Keratinocyte (primary cell): ENCODE data around the gene RRAGA. TPM values are rescaled to one million over a fixed set of nuclear protein-coding genes. Genes with fewer than 3 reads are reported as not detected.

Experiments
- DNase-seq: peaks from one replicate; pipeline ENCODE4 v3.0.0-alpha.2; 2011; ENCODE audit warnings: low read depth, missing footprints, low spot score
- FAIRE-seq: peaks from 2 replicates; lab custom pipeline; 2011; peaks lifted over from hg19 to GRCh38; lab: Jason Lieb, UNC
- H2AFZ ChIP-seq: 2 replicates; pipeline ENCODE4 v1.6.0; 2012; ENCODE audit warnings: low read length, control low read depth, inconsistent platforms; ENCODE audit not compliant: control insufficient read depth
- H3K27ac ChIP-seq: 2 replicates; pipeline ENCODE4 v1.5.1; 2011; ENCODE audit warnings: low read length; ENCODE audit not compliant: control insufficient read depth, insufficient read depth
- H3K27me3 ChIP-seq: 3 replicates; pipeline ENCODE4 v1.6.0; 2011; ENCODE audit warnings: low read length; ENCODE audit not compliant: control insufficient read depth, insufficient read depth; ENCODE audit errors: extremely low read depth
- H3K36me3 ChIP-seq, 2 experiments: 2 replicates in 1 of 2; 3 replicates in 1 of 2; pipeline ENCODE4 v1.5.1; 2011; ENCODE audit warnings: low read length in 2 of 2, mild to moderate bottlenecking in 1 of 2; ENCODE audit not compliant: control insufficient read depth in 2 of 2, insufficient read depth in 2 of 2; ENCODE audit errors: extremely low read depth in 1 of 2
- H3K4me1 ChIP-seq: 3 replicates; pipeline ENCODE4 v1.5.1; 2011; ENCODE audit warnings: low read length; ENCODE audit not compliant: control insufficient read depth, insufficient read depth; ENCODE audit errors: extremely low read depth
- H3K4me2 ChIP-seq: 3 replicates; pipeline ENCODE4 v1.6.0; 2011; ENCODE audit warnings: low read depth, low read length; ENCODE audit not compliant: control insufficient read depth, insufficient read depth; ENCODE audit errors: extremely low read depth
- H3K4me3 ChIP-seq, 3 experiments: fragments of 200-600 bp in 1 of 3; sonication (generic) in 1 of 3; 2 replicates in 2 of 3; 3 replicates in 1 of 3; pipeline ENCODE4 v1.5.1; 2011 to 2016; ENCODE audit warnings: low read length in 3 of 3, mild to moderate bottlenecking in 3 of 3, control low read depth in 2 of 3, inconsistent platforms in 1 of 3, low read depth in 1 of 3, mixed read lengths in 1 of 3, mixed run types in 1 of 3, moderate library complexity in 1 of 3; ENCODE audit not compliant: control insufficient read depth in 2 of 3, insufficient read depth in 2 of 3; ENCODE audit errors: extremely low read depth in 1 of 3
- H3K79me2 ChIP-seq: 2 replicates; pipeline ENCODE4 v1.6.0; 2012; ENCODE audit warnings: low read length; ENCODE audit not compliant: control insufficient read depth, insufficient read depth
- H3K9ac ChIP-seq: 3 replicates; pipeline ENCODE4 v1.6.0; 2011; ENCODE audit warnings: low read length; ENCODE audit not compliant: control insufficient read depth, insufficient read depth; ENCODE audit errors: extremely low read depth
- H3K9me1 ChIP-seq: 3 replicates; pipeline ENCODE4 v1.6.0; 2011; ENCODE audit warnings: low read length; ENCODE audit not compliant: control insufficient read depth, insufficient read depth; ENCODE audit errors: extremely low read depth
- H3K9me3 ChIP-seq: 2 replicates; pipeline ENCODE4 v1.5.1; 2012; ENCODE audit warnings: low read depth, low read length; ENCODE audit not compliant: control insufficient read depth
- H4K20me1 ChIP-seq: 3 replicates; pipeline ENCODE4 v1.6.0; 2011; ENCODE audit warnings: low read length; ENCODE audit not compliant: control insufficient read depth, insufficient read depth; ENCODE audit errors: extremely low read depth
- EZH2 ChIP-seq: IDR thresholded peaks from one replicate; pipeline ENCODE4 v1.6.1; 2012; ENCODE audit warnings: inconsistent platforms, mild to moderate bottlenecking, low read length, moderate library complexity
- dilution Hi-C: fragments of 300-500 bp; cut with MboI; formaldehyde crosslinking; loops from one replicate; pipeline ENCODE4 v1.7.0; 2020; ENCODE audit warnings: low sequenced_read_pairs; ENCODE audit not compliant: extremely low pct_ligation_motif_present
- polyA plus RNA-seq, 5 experiments: library from polyadenylated mRNA; depleted of rRNA in 3 of 5; stranded (reverse) in 3 of 5; stranded (forward) in 1 of 5; unstranded in 1 of 5; fragments of >200 nt; gene quantifications; 1 replicate in 1 of 5; 2 replicates in 3 of 5; 3 replicates in 1 of 5; pipeline versions ENCODE4 v1.2.1 to v1.2.3, GENCODE V29; 2011 to 2012; ENCODE audit warnings: missing spikeins in 2 of 5, low read depth in 1 of 5, low replicate concordance in 1 of 5
- TF ChIP-seq, protein P1 (sequence below), 3 experiments: IDR thresholded peaks in 1 of 3; conservative IDR thresholded peaks in 1 of 3; optimal IDR thresholded peaks in 1 of 3; 2 replicates in 2 of 3; 3 replicates in 1 of 3; pipeline versions ENCODE3 to v1.5.1; 2011; ENCODE audit warnings: low read length in 3 of 3, mild to moderate bottlenecking in 3 of 3, moderate library complexity in 2 of 3, control low read depth in 1 of 3, inconsistent platforms in 1 of 3; ENCODE audit not compliant: insufficient read depth in 2 of 3; ENCODE audit errors: extremely low read depth in 1 of 3

Gene RRAGA
- polyA plus RNA-seq, 1 donor (not counting 4 experiments of a cell fraction or from before 2014, with no cell fraction given) = 137 TPM

- dilution Hi-C loops = no loop called here
- no peak for TF ChIP-seq EZH2
- TF ChIP-seq, protein P1, sequence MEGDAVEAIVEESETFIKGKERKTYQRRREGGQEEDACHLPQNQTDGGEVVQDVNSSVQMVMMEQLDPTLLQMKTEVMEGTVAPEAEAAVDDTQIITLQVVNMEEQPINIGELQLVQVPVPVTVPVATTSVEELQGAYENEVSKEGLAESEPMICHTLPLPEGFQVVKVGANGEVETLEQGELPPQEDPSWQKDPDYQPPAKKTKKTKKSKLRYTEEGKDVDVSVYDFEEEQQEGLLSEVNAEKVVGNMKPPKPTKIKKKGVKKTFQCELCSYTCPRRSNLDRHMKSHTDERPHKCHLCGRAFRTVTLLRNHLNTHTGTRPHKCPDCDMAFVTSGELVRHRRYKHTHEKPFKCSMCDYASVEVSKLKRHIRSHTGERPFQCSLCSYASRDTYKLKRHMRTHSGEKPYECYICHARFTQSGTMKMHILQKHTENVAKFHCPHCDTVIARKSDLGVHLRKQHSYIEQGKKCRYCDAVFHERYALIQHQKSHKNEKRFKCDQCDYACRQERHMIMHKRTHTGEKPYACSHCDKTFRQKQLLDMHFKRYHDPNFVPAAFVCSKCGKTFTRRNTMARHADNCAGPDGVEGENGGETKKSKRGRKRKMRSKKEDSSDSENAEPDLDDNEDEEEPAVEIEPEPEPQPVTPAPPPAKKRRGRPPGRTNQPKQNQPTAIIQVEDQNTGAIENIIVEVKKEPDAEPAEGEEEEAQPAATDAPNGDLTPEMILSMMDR (optimal IDR thresholded peaks at IDR 0.05 in 1 of 3, IDR thresholded peaks at IDR 0.05 in 1 of 3, conservative IDR thresholded peaks at IDR 0.05 in 1 of 3; ENCODE audit: extremely low read depth in 1 of 3, insufficient read depth in 2 of 3, low read length in 3 of 3) = no peak
- DNase-seq (no peak), FAIRE-seq (no peak)
- Histone ChIP-seq H3K27ac (no peak within 1 kb of the TSS), H3K9me3 (no peaks in the 10 kb centered on the region), H3K36me3 (no peaks in the 10 kb centered on the region), H4K20me1 (no peaks in the 10 kb centered on the region), H2AFZ (no peak within 1 kb of the TSS), H3K9ac (no peak within 1 kb of the TSS), H3K79me2 (no peaks in the 10 kb centered on the region), H3K4me1 (no peaks in the 10 kb centered on the region), H3K27me3 (no peaks in the 10 kb centered on the region), H3K4me2 (peak within 1 kb of the TSS; percentile 19), H3K9me1 (no peaks in the 10 kb centered on the region), H3K4me3 (no peak within 1 kb of the TSS)
Observed at GRCh38 chr9:19033015-19033414, 16.2 kb upstream of the RRAGA start, which contains the start of gene SAXO1. Gene SAXO1 (minus strand): TSS chr9:19033209. CDS start chr9:19032908, 301 bp downstream.

- H3K27me3 ChIP-seq = no peaks in the 10 kb centered on the region
- H3K9me1 ChIP-seq = no peaks in the 10 kb centered on the region
- H3K4me2 ChIP-seq = no peak overlapping the region
- H2AFZ ChIP-seq = no peak overlapping the region
- H3K27ac ChIP-seq = no peak overlapping the region
- no peak overlapping the region for H3K4me3 ChIP-seq
- no peaks in the 10 kb centered on the region for H3K36me3 ChIP-seq
- dilution Hi-C loops = no loop called here
- H3K4me1 ChIP-seq = no peaks in the 10 kb centered on the region
- DNase-seq (no peak), FAIRE-seq (no peak)
- H4K20me1 ChIP-seq = no peaks in the 10 kb centered on the region
- no peaks in the 10 kb centered on the region for H3K9me3 ChIP-seq
- H3K79me2 ChIP-seq = no peaks in the 10 kb centered on the region
- no peak overlapping the region for H3K9ac ChIP-seq
- TF ChIP-seq, protein P1 (optimal IDR thresholded peaks at IDR 0.05 in 1 of 3, IDR thresholded peaks at IDR 0.05 in 1 of 3, conservative IDR thresholded peaks at IDR 0.05 in 1 of 3; ENCODE audit: extremely low read depth in 1 of 3, insufficient read depth in 2 of 3, low read length in 3 of 3) = no peak
- TF ChIP-seq EZH2 = no peak
Observed at GRCh38 chr9:19036611-19037010, 12.6 kb upstream of the RRAGA start.
